Natural killer cell (primary cell): ENCODE measurements around the gene MSGN1. TPM values are rescaled to one million over a fixed set of nuclear protein-coding genes. Genes with fewer than 3 reads are reported as not detected.
A peak's percentile ranks its signal among the peaks of the same experiment; 100 is the strongest.

Source experiments
- ATAC-seq, 3 donors: fragments of 150-1000 bp in 2 of 3; fragments of 200-7000 bp in 1 of 3; cut with Tn5 transposase; 1 replicate in 1 of 3; 2 replicates in 2 of 3; pipeline ENCODE4 v1.10.0; 2021; ENCODE audit warnings: mild to moderate bottlenecking in 2 of 3, moderate library complexity in 2 of 3
- DNase-seq, 2 donors: peaks; one replicate each; pipeline versions ENCODE4 v3.0.0 to v3.0.0-alpha.2; 2013 to 2021; ENCODE audit warnings: mixed read lengths in 1 of 2
- H3K27ac ChIP-seq: one replicate; pipeline ENCODE4 v1.5.1; 2013; ENCODE audit warnings: mild to moderate bottlenecking, low read length
- H3K27me3 ChIP-seq: one replicate; pipeline ENCODE4 v1.6.1; 2013; ENCODE audit warnings: low read length; ENCODE audit not compliant: control insufficient read depth, insufficient read depth
- H3K36me3 ChIP-seq: one replicate; pipeline ENCODE4 v1.6.1; 2013; ENCODE audit warnings: low read length; ENCODE audit not compliant: control insufficient read depth, insufficient read depth
- H3K4me1 ChIP-seq: one replicate; pipeline ENCODE4 v1.6.1; 2013; ENCODE audit warnings: low read length; ENCODE audit not compliant: control insufficient read depth, insufficient read depth
- H3K4me3 ChIP-seq: one replicate; pipeline ENCODE4 v1.5.1; 2013; ENCODE audit warnings: low read length
- H3K9me3 ChIP-seq: one replicate; pipeline ENCODE4 v1.6.1; 2013; ENCODE audit warnings: low read length; ENCODE audit not compliant: control insufficient read depth, insufficient read depth
- H3K27ac Mint-ChIP-seq, 2 donors: one replicate each; pipeline ENCODE4 v1.8.0; 2022; ENCODE audit warnings: mild to moderate bottlenecking in 2 of 2, mixed read lengths in 2 of 2, moderate library complexity in 1 of 2
- H3K27me3 Mint-ChIP-seq, 2 donors: one replicate each; pipeline ENCODE4 v1.8.0; 2022; ENCODE audit warnings: low read depth in 2 of 2, mixed read lengths in 2 of 2
- H3K36me3 Mint-ChIP-seq: one replicate; pipeline ENCODE4 v1.8.0; 2022; ENCODE audit warnings: mixed read lengths
- H3K4me1 Mint-ChIP-seq, 2 donors: one replicate each; pipeline ENCODE4 v1.8.0; 2022; ENCODE audit warnings: mixed read lengths in 2 of 2
- H3K4me3 Mint-ChIP-seq: one replicate; pipeline ENCODE4 v1.8.0; 2022; ENCODE audit warnings: mild to moderate bottlenecking, moderate library complexity, mixed read lengths
- H3K9me3 Mint-ChIP-seq, 2 donors: one replicate each; pipeline ENCODE4 v1.8.0; 2022; ENCODE audit warnings: mixed read lengths in 2 of 2
- WGBS: methylation state at CpG from one replicate; pipeline ENCODE4 v1.1.7; 2013; ENCODE audit warnings: missing lambda C conversion rate; ENCODE audit not compliant: insufficient coverage; 5-methylcytosine and 5-hydroxymethylcytosine counted together
- intact Hi-C: fragments of 100-400 bp; cut with micrococcal nuclease; formaldehyde crosslinking; loops from one replicate; pipeline ENCODE4 v1.14.2; 2022
- total RNA-seq, 4 donors: library from RNA; stranded (reverse); fragments of 120-200 nt in 1 of 4; gene quantifications; one replicate each; pipeline versions ENCODE4 v1.2.3 to v1.2.4, GENCODE V29; 2013 to 2022
- TF ChIP-seq, protein P1 (sequence below): fragments of 200-600 bp; IDR thresholded peaks from one replicate; pipeline ENCODE4 v1.8.0; 2022; ENCODE audit warnings: antibody characterized with exemption

Gene MSGN1
- total RNA-seq, 3 donors from 2014 or later (not counting 1 experiment from before 2014, with no cell fraction given), result not detected

DNA sequence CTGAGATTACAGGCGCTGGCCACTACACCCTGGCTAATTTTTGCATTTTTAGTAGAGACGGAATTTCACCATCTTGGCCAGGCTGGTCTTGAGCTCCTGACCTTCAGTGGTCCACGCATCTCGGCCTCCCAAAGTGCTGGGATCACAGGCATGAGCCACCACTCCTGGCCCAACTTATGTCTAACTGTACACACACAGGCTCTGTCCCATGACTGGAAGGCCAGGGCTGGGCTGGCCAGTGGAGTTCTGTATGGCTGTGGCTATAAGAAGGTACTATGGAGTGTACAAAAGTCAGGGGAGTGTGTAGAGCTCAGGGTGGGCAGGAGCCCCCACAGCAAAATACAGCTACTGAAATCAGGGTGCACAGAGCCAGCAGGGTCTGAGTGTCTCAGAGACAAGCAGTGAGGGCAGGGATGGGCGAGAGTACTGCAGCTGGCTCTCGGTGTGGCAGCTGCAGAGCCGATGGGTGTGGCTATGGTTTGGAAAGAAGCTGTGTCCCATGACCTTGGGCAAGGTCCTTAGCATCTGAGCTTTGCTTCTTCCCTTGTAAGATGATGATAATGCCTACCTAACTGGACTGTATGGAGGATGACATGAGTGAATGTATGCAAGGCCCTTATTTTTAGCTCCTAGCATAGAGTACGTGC is 10.4 kb upstream of the MSGN1 start:
- TF ChIP-seq, protein P1, sequence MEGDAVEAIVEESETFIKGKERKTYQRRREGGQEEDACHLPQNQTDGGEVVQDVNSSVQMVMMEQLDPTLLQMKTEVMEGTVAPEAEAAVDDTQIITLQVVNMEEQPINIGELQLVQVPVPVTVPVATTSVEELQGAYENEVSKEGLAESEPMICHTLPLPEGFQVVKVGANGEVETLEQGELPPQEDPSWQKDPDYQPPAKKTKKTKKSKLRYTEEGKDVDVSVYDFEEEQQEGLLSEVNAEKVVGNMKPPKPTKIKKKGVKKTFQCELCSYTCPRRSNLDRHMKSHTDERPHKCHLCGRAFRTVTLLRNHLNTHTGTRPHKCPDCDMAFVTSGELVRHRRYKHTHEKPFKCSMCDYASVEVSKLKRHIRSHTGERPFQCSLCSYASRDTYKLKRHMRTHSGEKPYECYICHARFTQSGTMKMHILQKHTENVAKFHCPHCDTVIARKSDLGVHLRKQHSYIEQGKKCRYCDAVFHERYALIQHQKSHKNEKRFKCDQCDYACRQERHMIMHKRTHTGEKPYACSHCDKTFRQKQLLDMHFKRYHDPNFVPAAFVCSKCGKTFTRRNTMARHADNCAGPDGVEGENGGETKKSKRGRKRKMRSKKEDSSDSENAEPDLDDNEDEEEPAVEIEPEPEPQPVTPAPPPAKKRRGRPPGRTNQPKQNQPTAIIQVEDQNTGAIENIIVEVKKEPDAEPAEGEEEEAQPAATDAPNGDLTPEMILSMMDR, result no peak
- Histone ChIP-seq H3K9me3 (no peaks in the 10 kb centered on the region), H3K27me3 (no peaks in the 10 kb centered on the region), H3K4me1 (peaks cover 4% of the 10 kb centered on the region), H3K4me3 (no peak overlapping the region), H3K36me3 (no peaks in the 10 kb centered on the region), H3K27ac (peak overlapping the region; percentile 32)
- no peak for ATAC-seq
- DNase-seq, result no peak
- Mint-ChIP-seq H3K9me3 (no peaks in the 10 kb centered on the region), H3K27me3 (peaks cover 8 to 9% of the 10 kb centered on the region in 2 donors), H3K4me1 (no peaks in the 10 kb centered on the region), H3K4me3 (no peak overlapping the region), H3K27ac (no peak overlapping the region), H3K36me3 (no peaks in the 10 kb centered on the region)
- intact Hi-C loops, result no loop called here
- whole genome bisulfite sequencing, result 81% methylated on average over 7 of the region's 8 CpGs

GRCh38 chr2:17813010-17813741 is 3.1 kb upstream of the MSGN1 start:
- DNase-seq (no peak), ATAC-seq (no peak)
- intact Hi-C loops, result no loop called here
- no peaks in the 10 kb centered on the region for H3K27me3 ChIP-seq
- TF ChIP-seq, protein P1, result no peak
- no peaks in the 10 kb centered on the region for H3K36me3 Mint-ChIP-seq
- no peak overlapping the region for H3K4me3 ChIP-seq
- H3K27me3 Mint-ChIP-seq, result peaks cover 13 to 20% of the 10 kb centered on the region in 2 donors
- H3K27ac Mint-ChIP-seq, result no peak overlapping the region
- no peaks in the 10 kb centered on the region for H3K9me3 ChIP-seq
- 59% methylated on average over 4 of the region's 5 CpGs for WGBS
- no peaks in the 10 kb centered on the region for H3K9me3 Mint-ChIP-seq
- H3K4me3 Mint-ChIP-seq, result no peak overlapping the region
- H3K36me3 ChIP-seq, result no peaks in the 10 kb centered on the region
- no peaks in the 10 kb centered on the region for H3K4me1 Mint-ChIP-seq
- H3K27ac ChIP-seq, result peak overlapping the region; percentile 65
- no peaks in the 10 kb centered on the region for H3K4me1 ChIP-seq

DNA sequence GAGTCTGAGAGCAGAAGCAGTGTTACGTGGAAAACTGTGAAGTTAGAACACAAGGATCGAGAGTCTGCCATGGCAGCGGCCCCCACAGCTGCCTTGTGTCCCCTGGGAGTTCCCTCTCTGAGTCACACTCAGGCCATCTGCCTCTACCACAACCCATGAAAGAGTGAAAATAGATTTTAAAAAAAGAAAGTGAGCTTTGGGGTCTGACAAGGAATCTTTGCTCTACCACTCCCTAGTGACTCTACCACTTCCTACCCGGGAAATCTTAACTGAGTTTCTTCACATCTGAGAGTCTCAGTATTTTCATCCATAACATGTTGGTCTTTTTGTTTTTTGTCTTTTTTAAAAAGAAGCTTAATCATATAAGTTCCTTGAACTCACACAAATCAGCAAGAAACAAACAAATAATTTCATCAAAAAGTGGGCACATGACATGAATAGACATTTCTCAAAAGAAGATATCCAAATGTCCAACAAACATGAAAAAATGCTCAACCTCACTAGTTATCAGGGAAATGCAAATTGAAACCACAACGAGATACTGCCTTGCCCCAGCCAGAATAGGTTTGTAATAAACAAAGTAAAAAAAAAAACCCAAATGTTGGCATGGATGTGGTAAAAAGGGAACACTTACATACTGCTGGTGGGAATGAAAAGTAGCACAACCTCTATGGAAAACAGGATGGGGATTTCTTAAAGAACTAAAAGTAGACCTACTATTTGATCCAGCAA is 2.4 kb upstream of the MSGN1 start:
- TF ChIP-seq, protein P1, result no peak
- no peak for DNase-seq
- Histone ChIP-seq H3K4me3 (no peak overlapping the region), H3K4me1 (no peaks in the 10 kb centered on the region), H3K36me3 (no peaks in the 10 kb centered on the region), H3K27me3 (no peaks in the 10 kb centered on the region), H3K27ac (peak overlapping the region; percentile 65), H3K9me3 (no peaks in the 10 kb centered on the region)
- H3K27ac Mint-ChIP-seq, result no peak overlapping the region
- no peaks in the 10 kb centered on the region for H3K9me3 Mint-ChIP-seq
- intact Hi-C loops, result no loop called here
- WGBS, result 63% methylated on average over 3 of the region's 5 CpGs
- no peak overlapping the region for H3K4me3 Mint-ChIP-seq
- no peak for ATAC-seq
- peaks cover 9 to 20% of the 10 kb centered on the region in 2 donors for H3K27me3 Mint-ChIP-seq
- H3K36me3 Mint-ChIP-seq, result no peaks in the 10 kb centered on the region
- no peaks in the 10 kb centered on the region for H3K4me1 Mint-ChIP-seq
